Thymus (tissue), 11 donors: Measurements from ENCODE around the gene ST3GAL3. TPM values are rescaled to one million over a fixed set of nuclear protein-coding genes. Genes with fewer than 3 reads are reported as not detected.
A peak's percentile ranks its signal among the peaks of the same experiment; 100 is the strongest.

ENCODE experiments used
- DNase-seq, 9 donors: peaks; one replicate each; pipeline ENCODE4 v3.0.0-alpha.2; 2013; ENCODE audit warnings: low spot score in 9 of 9, low read depth in 6 of 9, missing footprints in 1 of 9
- H3K27ac ChIP-seq, 2 donors: one replicate each; pipeline ENCODE4 v1.5.1; 2013; ENCODE audit warnings: control low read depth in 1 of 2, low read depth in 1 of 2, low read length in 1 of 2, mild to moderate bottlenecking in 1 of 2, moderate library complexity in 1 of 2
- H3K27me3 ChIP-seq, 2 donors: one replicate each; pipeline ENCODE4 v1.5.1; 2013; ENCODE audit warnings: low read length in 1 of 2; ENCODE audit not compliant: control insufficient read depth in 2 of 2, insufficient read depth in 1 of 2
- H3K36me3 ChIP-seq, 2 donors: one replicate each; pipeline ENCODE4 v1.5.1; 2013; ENCODE audit warnings: low read length in 1 of 2, mild to moderate bottlenecking in 1 of 2, moderate library complexity in 1 of 2; ENCODE audit not compliant: control insufficient read depth in 2 of 2, insufficient read depth in 2 of 2
- H3K4me1 ChIP-seq, 2 donors: one replicate each; pipeline ENCODE4 v1.5.1; 2013; ENCODE audit warnings: low read length in 2 of 2; ENCODE audit not compliant: control insufficient read depth in 2 of 2, insufficient read depth in 2 of 2
- H3K4me3 ChIP-seq, 2 donors: one replicate each; pipeline ENCODE4 v1.5.1; 2013; ENCODE audit warnings: low read length in 2 of 2, control low read depth in 1 of 2, mild to moderate bottlenecking in 1 of 2
- H3K9me3 ChIP-seq, 2 donors: one replicate each; pipeline ENCODE4 v1.5.1; 2013; ENCODE audit warnings: low read length in 1 of 2, mild to moderate bottlenecking in 1 of 2; ENCODE audit not compliant: control insufficient read depth in 2 of 2, insufficient read depth in 1 of 2
- WGBS: extraction: QIAGEN DNeasy Blood & Tissue Kit; methylation state at CpG from one replicate; pipeline ENCODE4 v1.1.7; 2013; 5-methylcytosine and 5-hydroxymethylcytosine counted together
- polyA plus RNA-seq: library from polyadenylated mRNA; stranded (reverse); fragments of 200-250 nt; gene quantifications from one replicate; pipeline ENCODE4 v1.2.3, GENCODE V29; 2013
- total RNA-seq: library from RNA; stranded (reverse); fragments of 120-200 nt; gene quantifications from one replicate; pipeline ENCODE4 v1.2.4, GENCODE V29; 2013
- donor health status: healthy.

The ST3GAL3 gene
- total and polyA plus RNA-seq, 2 donors = 5.4 to 10.1 TPM

GRCh38 chr1:43904660-43905551 is 197.6 kb downstream of the ST3GAL3 start:
- Histone ChIP-seq H3K9me3 (no peaks in the 10 kb centered on the region), H3K4me3 (no peak overlapping the region), H3K27me3 (no peaks in the 10 kb centered on the region), H3K36me3 (peaks cover 1 to 6% of the 10 kb centered on the region in 2 donors), H3K4me1 (no peaks in the 10 kb centered on the region), H3K27ac (no peak overlapping the region)
- 57% methylated on average over 7 of the region's 7 CpGs for WGBS
- DNase-seq = no peak

- Histone ChIP-seq H3K27me3 (no peaks in the 10 kb centered on the region), H3K4me1 (no peaks in the 10 kb centered on the region), H3K36me3 (peaks cover 5% of the 10 kb centered on the region in 2 donors), H3K4me3 (no peak overlapping the region), H3K27ac (no peak overlapping the region), H3K9me3 (no peaks in the 10 kb centered on the region)
- DNase-seq = no peak
- WGBS = over 99% methylated on average over 2 of the region's 2 CpGs
These were observed 200.9 kb downstream of the ST3GAL3 start for GRCh38 chr1:43908226-43908625.

- no peaks in the 10 kb centered on the region for H3K9me3 ChIP-seq
- H3K36me3 ChIP-seq = peaks cover 5% of the 10 kb centered on the region in 2 donors
- H3K4me1 ChIP-seq = no peaks in the 10 kb centered on the region
- no peak overlapping the region for H3K4me3 ChIP-seq
- no peak overlapping the region for H3K27ac ChIP-seq
- 98% methylated on average over 5 of the region's 5 CpGs for WGBS
- DNase-seq = no peak
- H3K27me3 ChIP-seq = no peaks in the 10 kb centered on the region
These were observed 201.5 kb downstream of the ST3GAL3 start for GRCh38 chr1:43908858-43909257.

GRCh38 chr1:43910343-43910742 is 203.0 kb downstream of the ST3GAL3 start:
- Histone ChIP-seq H3K4me3 (no peak overlapping the region), H3K27ac (no peak overlapping the region), H3K27me3 (no peaks in the 10 kb centered on the region), H3K9me3 (no peaks in the 10 kb centered on the region), H3K4me1 (no peaks in the 10 kb centered on the region), H3K36me3 (peaks cover 5% of the 10 kb centered on the region in 2 donors)
- no peak for DNase-seq
- 100% methylated on average over 1 of the region's 1 CpG for WGBS

GRCh38 chr1:43912607-43913006 is 205.3 kb downstream of the ST3GAL3 start:
- Histone ChIP-seq H3K36me3 (peaks cover 2 to 5% of the 10 kb centered on the region in 2 donors), H3K27me3 (no peaks in the 10 kb centered on the region), H3K4me3 (no peak overlapping the region), H3K9me3 (no peaks in the 10 kb centered on the region), H3K27ac (no peak overlapping the region), H3K4me1 (no peaks in the 10 kb centered on the region)
- DNase-seq = no peak
- WGBS = 93% methylated on average over 2 of the region's 2 CpGs

GRCh38 chr1:43913051-43913501 is 205.7 kb downstream of the ST3GAL3 start:
- Histone ChIP-seq H3K4me1 (no peaks in the 10 kb centered on the region), H3K27me3 (no peaks in the 10 kb centered on the region), H3K27ac (no peak overlapping the region), H3K9me3 (no peaks in the 10 kb centered on the region), H3K36me3 (peaks cover 2 to 5% of the 10 kb centered on the region in 2 donors), H3K4me3 (no peak overlapping the region)
- WGBS = 90% methylated on average over 7 of the region's 7 CpGs
- DNase-seq = no peak

- Histone ChIP-seq H3K4me1 (no peaks in the 10 kb centered on the region), H3K27ac (peak overlapping the region in 1 of 2 donors; percentile 25), H3K4me3 (no peak overlapping the region), H3K36me3 (peaks cover 2 to 5% of the 10 kb centered on the region in 2 donors), H3K9me3 (no peaks in the 10 kb centered on the region), H3K27me3 (no peaks in the 10 kb centered on the region)
- 90% methylated on average over 18 of the region's 18 CpGs for WGBS
- DNase-seq = no peak
These were observed 206.5 kb downstream of the ST3GAL3 start for GRCh38 chr1:43913666-43914360.

- Histone ChIP-seq H3K27ac (no peak overlapping the region), H3K4me3 (no peak overlapping the region)
These were observed 207.5 kb downstream of the ST3GAL3 start for GRCh38 chr1:43914576-43915525.

More at GRCh38 chr1:43914576-43915525, 207.5 kb downstream of the ST3GAL3 start:
- DNase-seq = no peak
- Histone ChIP-seq H3K9me3 (no peaks in the 10 kb centered on the region), H3K27me3 (no peaks in the 10 kb centered on the region), H3K4me1 (peaks cover 0 to 2% of the 10 kb centered on the region in 2 donors), H3K36me3 (peaks cover 2 to 5% of the 10 kb centered on the region in 2 donors)
- WGBS = 97% methylated on average over 13 of the region's 13 CpGs
